ENCODE results near the gene SUSD1.

The SUSD1 gene

DNA sequence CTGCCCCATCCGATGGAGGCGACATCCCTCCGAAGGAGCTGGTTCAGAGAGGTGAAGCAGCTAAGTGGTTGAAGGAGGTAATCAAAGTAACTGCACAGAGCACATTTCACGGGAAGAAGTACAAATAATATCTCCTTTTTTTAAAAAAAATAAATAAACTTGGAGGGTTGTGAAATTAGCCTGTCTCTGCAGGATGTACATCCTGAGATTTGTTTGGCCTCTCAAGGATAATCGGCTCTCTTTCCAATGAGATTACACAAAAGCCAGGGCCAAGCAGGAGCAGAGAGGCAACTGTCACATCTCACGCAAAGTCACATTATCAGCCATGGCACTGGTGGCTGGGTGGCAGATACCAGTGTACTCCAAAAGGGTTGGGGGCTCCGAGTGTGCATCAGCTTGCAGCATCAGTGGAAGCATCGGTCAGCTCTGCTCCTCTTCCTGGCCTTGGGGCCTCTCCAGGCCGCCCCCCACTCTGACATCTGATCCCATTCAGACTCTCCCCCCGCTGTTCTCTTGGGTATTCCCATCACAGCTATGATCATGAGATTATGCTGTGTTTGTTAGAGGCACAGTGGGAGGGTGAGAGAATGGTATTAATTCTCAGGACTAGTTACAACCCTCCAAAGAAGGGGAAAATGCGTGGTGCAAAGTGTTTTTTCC, 168.6 kb downstream of the SUSD1 start:
- DNase-seq, result no peak

DNA sequence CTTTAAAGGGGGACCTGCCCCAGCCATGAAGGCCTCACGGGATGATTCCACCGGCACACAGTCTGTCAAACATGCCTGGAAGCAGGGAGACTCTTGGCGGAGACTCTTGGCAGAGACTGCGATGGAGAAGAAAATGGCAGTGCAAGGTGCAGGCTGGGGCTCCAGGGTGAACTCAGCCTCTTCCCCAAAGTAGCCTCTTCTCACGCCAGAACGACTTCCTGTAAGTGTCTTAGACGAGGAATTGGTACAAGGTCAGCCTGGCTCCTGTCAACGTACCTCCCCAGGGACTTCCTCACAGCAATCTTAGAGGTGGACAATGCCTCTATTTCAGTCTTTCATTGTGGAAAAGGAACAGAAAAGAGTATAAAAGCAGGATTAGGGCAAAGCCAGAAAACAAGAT, 169.2 kb downstream of the SUSD1 start:
- DNase-seq, result no peak

DNA sequence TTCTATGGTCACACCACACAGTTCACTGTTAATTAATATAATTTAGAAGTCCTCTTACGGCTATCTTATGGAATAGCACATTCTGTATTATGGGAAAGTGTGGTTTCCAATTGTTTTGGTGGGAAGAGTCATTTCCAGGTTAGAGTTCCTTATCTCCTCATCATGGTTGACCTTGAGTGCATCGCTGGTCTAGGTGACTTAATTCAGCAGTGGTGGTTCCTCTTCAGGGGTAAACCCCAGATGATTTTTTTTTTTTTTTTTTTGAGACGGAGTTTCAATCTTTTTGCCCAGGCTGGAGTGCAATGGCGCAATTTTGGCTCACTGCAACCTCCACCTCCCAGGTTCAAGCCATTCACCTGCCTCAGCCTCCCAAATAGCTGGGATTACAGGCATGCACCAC, 171.6 kb downstream of the SUSD1 start:
- no peak for DNase-seq

DNA sequence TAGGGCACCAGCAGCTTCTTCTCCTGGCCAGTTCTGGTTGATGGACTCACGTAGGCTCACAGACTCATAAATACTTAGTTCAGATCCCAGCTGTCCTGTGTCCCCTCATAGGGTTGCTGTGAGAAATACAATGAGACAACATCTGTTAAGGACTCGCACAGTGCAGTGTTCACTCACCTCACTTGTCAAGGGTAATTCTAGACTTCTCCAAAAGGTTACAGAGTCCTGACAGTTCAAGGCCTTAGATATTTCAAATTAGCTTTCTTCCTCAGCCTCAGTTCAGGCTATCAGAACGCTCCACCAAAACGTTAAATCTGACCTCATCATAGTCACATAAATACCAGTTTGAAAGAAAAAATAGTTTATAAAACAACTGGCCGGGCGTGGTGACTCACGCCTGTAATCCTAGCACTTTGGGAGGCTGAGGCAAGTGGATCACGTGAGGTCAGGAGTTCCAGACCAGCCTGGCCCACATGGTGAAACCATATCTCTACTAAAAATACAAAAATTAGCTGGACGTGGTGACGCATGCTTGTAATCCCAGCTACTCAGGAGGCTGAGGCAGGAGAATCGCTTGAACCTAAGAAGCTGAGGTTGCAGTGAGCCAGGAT, 172.1 kb downstream of the SUSD1 start:
- no peak for DNase-seq

DNA sequence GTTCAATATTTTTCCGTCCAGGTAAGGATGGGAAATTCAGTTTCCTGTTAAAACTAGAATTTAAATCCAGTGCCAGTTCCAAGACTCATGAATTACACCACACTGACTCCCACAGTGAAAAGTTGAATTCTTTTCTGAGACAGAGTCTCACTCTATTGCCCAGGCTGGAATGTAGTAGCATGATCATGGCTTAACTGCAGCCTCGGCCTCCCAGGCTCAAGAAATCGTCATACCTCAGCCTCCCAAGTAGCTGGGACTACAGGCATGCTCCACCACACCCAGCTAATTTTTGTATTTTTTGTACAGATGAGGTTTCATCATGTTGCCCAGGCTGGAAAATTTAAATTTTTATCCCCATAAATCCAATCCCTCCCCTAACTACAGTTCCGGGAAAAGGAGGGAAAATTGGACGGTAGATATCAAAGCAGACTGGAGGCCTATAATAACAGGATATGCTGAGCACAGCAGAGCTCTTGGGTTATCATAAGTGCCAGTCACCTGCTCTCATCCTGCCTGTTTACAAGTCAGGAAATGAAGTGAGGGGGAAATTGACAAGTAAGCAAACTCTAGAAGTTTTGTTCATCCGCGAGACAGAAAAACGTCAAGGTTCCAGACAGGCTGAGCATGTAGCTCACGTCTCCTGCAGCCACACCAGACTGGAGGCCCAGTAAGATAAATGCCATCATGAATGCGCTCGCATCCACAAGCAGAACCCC, 172.8 kb downstream of the SUSD1 start:
- DNase-seq, result no peak

DNA sequence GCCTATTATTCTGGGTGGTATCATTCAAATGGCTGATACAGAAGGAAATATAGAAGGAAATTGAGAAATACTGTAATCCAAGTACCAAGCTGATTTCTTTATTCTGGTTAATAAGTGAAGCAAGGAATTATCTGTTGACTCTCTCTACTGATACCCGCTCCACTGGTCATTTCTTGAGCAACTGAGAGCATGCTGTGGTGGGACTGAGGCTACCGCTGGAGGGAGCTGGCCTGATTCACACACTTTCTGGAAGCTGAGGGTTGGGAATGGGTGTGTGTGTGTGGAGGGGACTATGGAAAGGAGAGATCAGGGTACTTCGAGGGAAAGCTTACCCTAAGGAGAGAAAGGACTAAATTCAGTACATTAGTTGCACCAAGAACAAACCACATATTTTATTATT, 174.4 kb downstream of the SUSD1 start:
- DNase-seq, result no peak

DNA sequence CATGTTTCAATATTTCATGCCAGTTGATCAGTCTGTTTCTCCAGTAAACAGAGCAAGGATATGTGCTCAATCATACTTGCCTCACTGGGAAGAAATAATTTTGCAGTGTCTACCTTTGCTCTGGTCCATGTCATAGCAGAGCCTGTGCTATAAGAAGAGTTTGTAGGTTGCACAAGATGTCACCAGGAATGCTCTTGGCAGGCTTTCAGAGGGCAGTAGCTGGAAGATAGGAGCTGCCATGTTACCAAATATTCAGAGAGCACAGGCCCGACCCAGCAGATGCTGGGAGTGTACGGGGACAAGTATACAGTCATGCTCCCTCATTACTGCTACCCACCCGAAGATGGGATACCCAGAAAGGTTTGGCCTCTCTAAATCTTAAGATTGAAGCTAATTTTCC, 175.8 kb downstream of the SUSD1 start:
- no peak for DNase-seq

DNA sequence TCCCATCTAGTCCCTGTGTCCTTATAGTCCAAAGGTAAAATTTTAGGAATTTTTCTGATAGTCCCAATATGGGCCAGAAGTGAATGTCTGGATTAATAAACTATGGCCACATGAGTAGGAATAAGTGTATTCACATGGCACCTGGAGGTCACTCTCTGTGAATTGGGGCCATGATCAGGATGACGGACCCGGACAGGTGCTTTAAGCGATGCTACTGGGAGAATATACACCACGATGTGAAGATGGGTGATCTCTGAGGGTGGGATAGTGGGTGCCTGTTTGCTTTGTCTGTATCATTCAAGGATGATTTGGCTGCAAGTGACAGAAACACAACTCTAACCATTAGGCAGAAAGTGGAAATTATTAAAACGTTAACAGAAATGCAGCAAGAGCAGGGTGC, 177.3 kb downstream of the SUSD1 start:
- DNase-seq, result no peak

DNA sequence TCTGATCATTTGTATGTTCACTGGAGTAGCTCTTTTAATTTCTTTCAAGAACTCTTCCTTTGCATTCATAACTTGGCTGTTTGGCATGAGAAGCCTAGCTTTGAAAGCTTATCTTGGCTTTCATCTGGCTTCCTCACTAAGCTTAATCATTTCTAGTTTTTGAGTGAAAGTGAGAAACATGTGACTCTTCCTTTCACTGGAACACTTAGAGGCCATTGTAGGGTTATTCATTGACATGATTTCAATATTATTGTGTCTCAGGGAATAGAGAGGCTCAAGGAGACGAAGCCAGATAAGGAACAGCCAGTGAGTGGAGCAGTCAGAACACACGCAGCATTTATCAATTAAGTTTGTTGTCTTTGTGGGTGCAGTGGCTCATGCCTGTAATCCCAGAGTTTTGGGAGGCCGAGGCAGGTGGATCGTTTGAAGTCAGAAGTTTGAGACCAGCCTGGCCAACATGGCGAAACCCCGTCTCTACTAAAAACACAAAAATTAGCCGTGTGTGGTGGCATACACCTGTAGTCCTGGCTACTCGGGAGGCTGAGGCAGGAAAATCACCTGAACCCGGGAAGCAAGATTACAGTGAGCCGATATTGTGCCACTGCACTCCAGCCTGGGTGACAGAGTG, 180.2 kb downstream of the SUSD1 start:
- no peak for DNase-seq

DNA sequence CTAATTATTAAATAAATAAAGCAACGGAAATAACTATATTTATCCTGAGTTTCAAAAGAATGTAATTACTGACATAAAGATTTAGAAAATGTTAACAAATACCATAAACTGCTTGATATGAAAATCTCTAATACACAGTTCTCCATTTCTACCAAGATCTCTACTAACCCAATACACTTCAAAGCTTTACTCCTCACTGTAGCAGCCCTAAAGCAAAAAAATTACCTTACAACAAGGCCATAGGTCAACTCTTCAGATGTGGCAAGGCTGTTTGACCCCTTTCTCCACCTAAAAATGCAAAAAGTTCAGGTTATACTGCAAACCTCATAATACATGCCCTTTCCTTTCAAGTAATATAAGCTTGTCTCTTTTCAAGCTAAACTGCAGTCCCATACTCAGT, 181.8 kb downstream of the SUSD1 start:
- DNase-seq, result no peak

DNA sequence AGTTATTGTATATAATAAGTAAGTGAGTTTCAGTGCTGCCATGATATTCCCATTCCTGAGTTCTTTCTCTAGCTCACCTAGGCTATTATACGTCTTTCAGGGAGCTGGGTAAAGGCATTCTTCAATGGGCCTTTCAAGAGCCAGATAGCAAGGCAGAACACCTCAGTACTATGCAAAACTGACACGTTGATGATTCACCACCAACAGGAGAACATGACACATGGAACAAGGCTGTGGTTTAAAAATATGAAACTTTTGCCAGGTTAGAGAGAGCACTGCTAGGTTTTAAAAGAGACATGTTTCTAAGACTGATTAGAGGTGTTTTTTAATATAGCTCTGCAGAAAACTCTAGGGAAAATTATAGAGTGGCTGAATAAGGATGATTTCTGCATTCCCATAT, 182.6 kb downstream of the SUSD1 start:
- no peak for DNase-seq

DNA sequence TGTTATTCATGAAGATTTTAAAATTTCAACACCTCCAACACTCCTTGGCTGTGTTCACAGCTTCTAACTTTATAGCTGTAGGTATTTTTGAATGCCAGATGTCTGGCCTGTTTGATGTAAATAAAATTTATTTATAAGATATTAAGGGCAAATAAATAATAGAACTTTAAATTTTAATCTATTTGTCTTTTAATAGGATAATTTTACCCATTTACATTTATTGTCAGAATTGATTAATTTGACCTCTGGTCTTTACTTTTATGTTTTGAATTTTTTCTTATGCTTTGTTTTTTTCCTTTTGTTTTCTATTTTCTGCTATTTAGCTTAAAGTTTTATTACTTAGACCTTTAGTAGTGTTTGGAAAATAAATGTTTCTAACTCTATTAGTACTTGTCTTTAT, 183.9 kb downstream of the SUSD1 start:
- DNase-seq, result no peak
